HepG2 (cell line): ENCODE data around the gene SLC43A1. TPM values are rescaled to one million over a fixed set of nuclear protein-coding genes. Genes with fewer than 3 reads are reported as not detected.
A peak's percentile ranks its signal among the peaks of the same experiment; 100 is the strongest.

Source experiments
- NCOA5 ChIP-seq: sonication (generic); formaldehyde crosslinking; IDR thresholded peaks from 2 replicates; pipeline ENCODE4 v1.4.0; 2020; ENCODE audit warnings: missing genetic modification reagents
- NFKB2 ChIP-seq: sonication (generic); formaldehyde crosslinking; IDR thresholded peaks from 2 replicates; pipeline ENCODE4 v1.4.0; 2020; ENCODE audit warnings: missing genetic modification reagents, borderline replicate concordance
- SRSF1 ChIP-seq: fragments of 200-400 bp; formaldehyde crosslinking; optimal IDR thresholded peaks from 2 replicates; pipeline ENCODE3; 2017; ENCODE audit warnings: mild to moderate bottlenecking, low read depth, low read length, moderate library complexity
- YEATS4 ChIP-seq: sonication (generic); formaldehyde crosslinking; IDR thresholded peaks from 2 replicates; pipeline ENCODE4 v1.4.0; 2020; ENCODE audit warnings: missing genetic modification reagents, borderline replicate concordance
- ZNF496 ChIP-seq: sonication (generic); formaldehyde crosslinking; IDR thresholded peaks from 2 replicates; pipeline ENCODE4 v1.8.1; 2023; ENCODE audit warnings: mild to moderate bottlenecking, moderate library complexity, missing genetic modification reagents; ENCODE audit not compliant: insufficient replicate concordance
- ZNF589 ChIP-seq: sonication (generic); formaldehyde crosslinking; conservative IDR thresholded peaks from 2 replicates; pipeline ENCODE4 v1.8.0; 2022; ENCODE audit warnings: mild to moderate bottlenecking, moderate library complexity, missing genetic modification reagents
- ZNF792 ChIP-seq: IDR thresholded peaks from 2 replicates; pipeline ENCODE4 v1.6.1; 2016
- ZZZ3 ChIP-seq: sonication (generic); formaldehyde crosslinking; IDR thresholded peaks from 2 replicates; pipeline ENCODE4 v1.4.0; 2020; ENCODE audit warnings: missing genetic modification reagents, mild to moderate bottlenecking, borderline replicate concordance
- polyA plus RNA-seq, 8 experiments: library from polyadenylated mRNA; depleted of rRNA in 3 of 8; stranded (reverse) in 7 of 8; unstranded in 1 of 8; fragments of >200 nt; fragmentation: Illumina TruSeq in 4 of 8; extraction: Trizol in 4 of 8; gene quantifications; 2 replicates each; pipeline versions ENCODE4 v1.2.1 to v1.2.3, GENCODE V29; 2011 to 2016; ENCODE audit warnings: low read depth in 4 of 8, missing spikeins in 1 of 8, mixed read lengths in 1 of 8; ENCODE audit not compliant: insufficient read depth in 1 of 8
- total RNA-seq, 5 experiments: library from RNA; depleted of rRNA; stranded (reverse); fragments of >200 nt; fragmentation: Illumina TruSeq; extraction: Trizol; gene quantifications; 2 replicates each; pipeline ENCODE4 v1.2.3, GENCODE V29; 2016; ENCODE audit warnings: low read depth in 1 of 5
- TF ChIP-seq, protein P1 (sequence below): IDR thresholded peaks from 2 replicates; pipeline ENCODE4 v1.6.1; 2016; ENCODE audit warnings: low read depth, missing genetic modification reagents, missing compliant biosample characterization
- TF ChIP-seq, protein P2 (sequence below): sonication (generic); formaldehyde crosslinking; IDR thresholded peaks from 2 replicates; pipeline ENCODE4 v1.8.0; 2022; ENCODE audit warnings: missing genetic modification reagents, mild to moderate bottlenecking, borderline replicate concordance
- TF ChIP-seq, protein P3 (sequence below): sonication (generic); formaldehyde crosslinking; IDR thresholded peaks from 2 replicates; pipeline ENCODE4 v1.9.0; 2021; ENCODE audit warnings: mild to moderate bottlenecking, missing genetic modification reagents
- TF ChIP-seq, protein P4 (sequence below): IDR thresholded peaks from 2 replicates; pipeline ENCODE4 v1.6.1; 2016; ENCODE audit warnings: missing compliant biosample characterization, missing genetic modification reagents, borderline replicate concordance

The SLC43A1 gene
- total and polyA plus RNA-seq, 2 of the 13 experiments (the other 11 are each of a cell fraction or from before 2014, with no cell fraction given): 72.3 to 87.6 TPM

DNA sequence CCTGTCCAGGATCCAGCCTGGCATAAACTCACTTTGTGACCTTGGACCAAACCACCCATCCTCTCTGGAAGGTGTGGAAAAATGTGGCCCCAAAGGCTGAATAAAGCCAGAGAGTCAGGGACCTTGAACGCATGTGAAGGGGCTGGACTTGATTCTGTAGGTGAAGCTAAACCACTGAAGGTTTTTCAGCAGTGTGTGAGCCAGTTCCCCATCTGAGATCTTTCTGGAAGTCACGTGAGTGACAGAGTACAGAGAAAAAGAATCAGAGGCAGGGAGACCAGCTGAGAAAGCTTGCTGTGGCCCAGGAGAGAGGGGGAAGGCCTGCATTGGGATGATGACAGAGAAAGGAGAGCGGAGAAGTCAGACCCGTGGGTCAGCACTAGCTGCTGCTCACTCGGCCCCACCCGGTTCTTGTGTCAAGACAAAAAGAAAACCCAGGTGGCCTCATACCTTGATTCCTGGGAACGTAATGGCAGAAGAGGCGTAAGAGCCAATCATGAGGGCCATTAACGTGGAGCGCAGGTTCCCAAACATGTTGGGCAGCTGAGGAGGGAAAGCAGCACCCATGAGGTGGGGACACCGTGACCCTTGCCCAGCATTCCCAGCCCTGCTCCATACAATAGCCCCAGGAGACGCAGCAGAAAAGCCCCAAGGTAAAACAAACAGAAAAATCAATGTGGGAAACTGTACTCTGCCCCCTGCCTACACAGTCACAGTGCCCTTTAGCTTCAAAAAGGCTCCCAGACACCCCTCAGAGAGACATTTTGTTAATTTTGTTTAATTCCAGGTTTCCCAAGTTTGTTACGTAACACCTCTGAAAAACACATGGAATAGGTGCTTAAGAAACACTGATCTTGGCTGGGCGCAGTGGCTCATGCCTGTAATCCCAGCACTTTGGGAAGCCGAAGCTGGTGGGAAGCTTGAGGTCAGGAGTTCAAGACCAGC, 17.9 kb downstream of the SLC43A1 start (continued):
- TF ChIP-seq, protein P1, sequence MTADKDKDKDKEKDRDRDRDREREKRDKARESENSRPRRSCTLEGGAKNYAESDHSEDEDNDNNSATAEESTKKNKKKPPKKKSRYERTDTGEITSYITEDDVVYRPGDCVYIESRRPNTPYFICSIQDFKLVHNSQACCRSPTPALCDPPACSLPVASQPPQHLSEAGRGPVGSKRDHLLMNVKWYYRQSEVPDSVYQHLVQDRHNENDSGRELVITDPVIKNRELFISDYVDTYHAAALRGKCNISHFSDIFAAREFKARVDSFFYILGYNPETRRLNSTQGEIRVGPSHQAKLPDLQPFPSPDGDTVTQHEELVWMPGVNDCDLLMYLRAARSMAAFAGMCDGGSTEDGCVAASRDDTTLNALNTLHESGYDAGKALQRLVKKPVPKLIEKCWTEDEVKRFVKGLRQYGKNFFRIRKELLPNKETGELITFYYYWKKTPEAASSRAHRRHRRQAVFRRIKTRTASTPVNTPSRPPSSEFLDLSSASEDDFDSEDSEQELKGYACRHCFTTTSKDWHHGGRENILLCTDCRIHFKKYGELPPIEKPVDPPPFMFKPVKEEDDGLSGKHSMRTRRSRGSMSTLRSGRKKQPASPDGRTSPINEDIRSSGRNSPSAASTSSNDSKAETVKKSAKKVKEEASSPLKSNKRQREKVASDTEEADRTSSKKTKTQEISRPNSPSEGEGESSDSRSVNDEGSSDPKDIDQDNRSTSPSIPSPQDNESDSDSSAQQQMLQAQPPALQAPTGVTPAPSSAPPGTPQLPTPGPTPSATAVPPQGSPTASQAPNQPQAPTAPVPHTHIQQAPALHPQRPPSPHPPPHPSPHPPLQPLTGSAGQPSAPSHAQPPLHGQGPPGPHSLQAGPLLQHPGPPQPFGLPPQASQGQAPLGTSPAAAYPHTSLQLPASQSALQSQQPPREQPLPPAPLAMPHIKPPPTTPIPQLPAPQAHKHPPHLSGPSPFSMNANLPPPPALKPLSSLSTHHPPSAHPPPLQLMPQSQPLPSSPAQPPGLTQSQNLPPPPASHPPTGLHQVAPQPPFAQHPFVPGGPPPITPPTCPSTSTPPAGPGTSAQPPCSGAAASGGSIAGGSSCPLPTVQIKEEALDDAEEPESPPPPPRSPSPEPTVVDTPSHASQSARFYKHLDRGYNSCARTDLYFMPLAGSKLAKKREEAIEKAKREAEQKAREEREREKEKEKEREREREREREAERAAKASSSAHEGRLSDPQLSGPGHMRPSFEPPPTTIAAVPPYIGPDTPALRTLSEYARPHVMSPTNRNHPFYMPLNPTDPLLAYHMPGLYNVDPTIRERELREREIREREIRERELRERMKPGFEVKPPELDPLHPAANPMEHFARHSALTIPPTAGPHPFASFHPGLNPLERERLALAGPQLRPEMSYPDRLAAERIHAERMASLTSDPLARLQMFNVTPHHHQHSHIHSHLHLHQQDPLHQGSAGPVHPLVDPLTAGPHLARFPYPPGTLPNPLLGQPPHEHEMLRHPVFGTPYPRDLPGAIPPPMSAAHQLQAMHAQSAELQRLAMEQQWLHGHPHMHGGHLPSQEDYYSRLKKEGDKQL (CRISPR knock-in tag): 0 out of 2 replicates have a peak, but pooled peaks have one; percentile 42
- TF ChIP-seq, protein P2, sequence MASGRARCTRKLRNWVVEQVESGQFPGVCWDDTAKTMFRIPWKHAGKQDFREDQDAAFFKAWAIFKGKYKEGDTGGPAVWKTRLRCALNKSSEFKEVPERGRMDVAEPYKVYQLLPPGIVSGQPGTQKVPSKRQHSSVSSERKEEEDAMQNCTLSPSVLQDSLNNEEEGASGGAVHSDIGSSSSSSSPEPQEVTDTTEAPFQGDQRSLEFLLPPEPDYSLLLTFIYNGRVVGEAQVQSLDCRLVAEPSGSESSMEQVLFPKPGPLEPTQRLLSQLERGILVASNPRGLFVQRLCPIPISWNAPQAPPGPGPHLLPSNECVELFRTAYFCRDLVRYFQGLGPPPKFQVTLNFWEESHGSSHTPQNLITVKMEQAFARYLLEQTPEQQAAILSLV (CRISPR knock-in tag): no peak
- TF ChIP-seq ZNF496 (CRISPR knock-in tag) (no peak), ZNF589 (CRISPR knock-in tag) (no peak), YEATS4 (no peak; the same call in 1 of the 2 replicates), NFKB2 (CRISPR knock-in tag) (peak; percentile 65; the same call in 1 of the 2 replicates), SRSF1 (no peak), ZNF792 (0 out of 2 replicates have a peak, but pooled peaks have one; percentile 37), NCOA5 (no peak), ZZZ3 (CRISPR knock-in tag) (no peak)
- TF ChIP-seq, protein P3, sequence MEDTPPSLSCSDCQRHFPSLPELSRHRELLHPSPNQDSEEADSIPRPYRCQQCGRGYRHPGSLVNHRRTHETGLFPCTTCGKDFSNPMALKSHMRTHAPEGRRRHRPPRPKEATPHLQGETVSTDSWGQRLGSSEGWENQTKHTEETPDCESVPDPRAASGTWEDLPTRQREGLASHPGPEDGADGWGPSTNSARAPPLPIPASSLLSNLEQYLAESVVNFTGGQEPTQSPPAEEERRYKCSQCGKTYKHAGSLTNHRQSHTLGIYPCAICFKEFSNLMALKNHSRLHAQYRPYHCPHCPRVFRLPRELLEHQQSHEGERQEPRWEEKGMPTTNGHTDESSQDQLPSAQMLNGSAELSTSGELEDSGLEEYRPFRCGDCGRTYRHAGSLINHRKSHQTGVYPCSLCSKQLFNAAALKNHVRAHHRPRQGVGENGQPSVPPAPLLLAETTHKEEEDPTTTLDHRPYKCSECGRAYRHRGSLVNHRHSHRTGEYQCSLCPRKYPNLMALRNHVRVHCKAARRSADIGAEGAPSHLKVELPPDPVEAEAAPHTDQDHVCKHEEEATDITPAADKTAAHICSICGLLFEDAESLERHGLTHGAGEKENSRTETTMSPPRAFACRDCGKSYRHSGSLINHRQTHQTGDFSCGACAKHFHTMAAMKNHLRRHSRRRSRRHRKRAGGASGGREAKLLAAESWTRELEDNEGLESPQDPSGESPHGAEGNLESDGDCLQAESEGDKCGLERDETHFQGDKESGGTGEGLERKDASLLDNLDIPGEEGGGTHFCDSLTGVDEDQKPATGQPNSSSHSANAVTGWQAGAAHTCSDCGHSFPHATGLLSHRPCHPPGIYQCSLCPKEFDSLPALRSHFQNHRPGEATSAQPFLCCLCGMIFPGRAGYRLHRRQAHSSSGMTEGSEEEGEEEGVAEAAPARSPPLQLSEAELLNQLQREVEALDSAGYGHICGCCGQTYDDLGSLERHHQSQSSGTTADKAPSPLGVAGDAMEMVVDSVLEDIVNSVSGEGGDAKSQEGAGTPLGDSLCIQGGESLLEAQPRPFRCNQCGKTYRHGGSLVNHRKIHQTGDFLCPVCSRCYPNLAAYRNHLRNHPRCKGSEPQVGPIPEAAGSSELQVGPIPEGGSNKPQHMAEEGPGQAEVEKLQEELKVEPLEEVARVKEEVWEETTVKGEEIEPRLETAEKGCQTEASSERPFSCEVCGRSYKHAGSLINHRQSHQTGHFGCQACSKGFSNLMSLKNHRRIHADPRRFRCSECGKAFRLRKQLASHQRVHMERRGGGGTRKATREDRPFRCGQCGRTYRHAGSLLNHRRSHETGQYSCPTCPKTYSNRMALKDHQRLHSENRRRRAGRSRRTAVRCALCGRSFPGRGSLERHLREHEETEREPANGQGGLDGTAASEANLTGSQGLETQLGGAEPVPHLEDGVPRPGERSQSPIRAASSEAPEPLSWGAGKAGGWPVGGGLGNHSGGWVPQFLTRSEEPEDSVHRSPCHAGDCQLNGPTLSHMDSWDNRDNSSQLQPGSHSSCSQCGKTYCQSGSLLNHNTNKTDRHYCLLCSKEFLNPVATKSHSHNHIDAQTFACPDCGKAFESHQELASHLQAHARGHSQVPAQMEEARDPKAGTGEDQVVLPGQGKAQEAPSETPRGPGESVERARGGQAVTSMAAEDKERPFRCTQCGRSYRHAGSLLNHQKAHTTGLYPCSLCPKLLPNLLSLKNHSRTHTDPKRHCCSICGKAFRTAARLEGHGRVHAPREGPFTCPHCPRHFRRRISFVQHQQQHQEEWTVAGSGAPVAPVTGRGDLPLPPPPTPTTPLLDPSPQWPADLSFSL (CRISPR knock-in tag): no peak
- TF ChIP-seq, protein P4, sequence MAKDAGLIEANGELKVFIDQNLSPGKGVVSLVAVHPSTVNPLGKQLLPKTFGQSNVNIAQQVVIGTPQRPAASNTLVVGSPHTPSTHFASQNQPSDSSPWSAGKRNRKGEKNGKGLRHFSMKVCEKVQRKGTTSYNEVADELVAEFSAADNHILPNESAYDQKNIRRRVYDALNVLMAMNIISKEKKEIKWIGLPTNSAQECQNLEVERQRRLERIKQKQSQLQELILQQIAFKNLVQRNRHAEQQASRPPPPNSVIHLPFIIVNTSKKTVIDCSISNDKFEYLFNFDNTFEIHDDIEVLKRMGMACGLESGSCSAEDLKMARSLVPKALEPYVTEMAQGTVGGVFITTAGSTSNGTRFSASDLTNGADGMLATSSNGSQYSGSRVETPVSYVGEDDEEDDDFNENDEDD: peak; percentile 46; the same call in 1 of the 2 replicates
